HepG2 (cell line): ENCODE measurements around the gene METTL22. TPM values are rescaled to one million over a fixed set of nuclear protein-coding genes. Genes with fewer than 3 reads are reported as not detected.

Experiments
- AGO1 ChIP-seq: fragments of 200-400 bp; formaldehyde crosslinking; IDR thresholded peaks from 2 replicates; pipeline ENCODE4 v1.6.1; 2017; ENCODE audit warnings: mild to moderate bottlenecking, low read depth, low read length, moderate library complexity; ENCODE audit not compliant: poor library complexity, severe bottlenecking
- ARNTL ChIP-seq: sonication (generic); formaldehyde crosslinking; IDR thresholded peaks from 2 replicates; pipeline ENCODE4 v1.4.0; 2020; ENCODE audit warnings: mild to moderate bottlenecking, missing genetic modification reagents
- DR1 ChIP-seq: sonication (generic); formaldehyde crosslinking; IDR thresholded peaks from 2 replicates; pipeline ENCODE4 v1.8.0; 2021; ENCODE audit warnings: mild to moderate bottlenecking, missing genetic modification reagents, inconsistent platforms
- EZH2 ChIP-seq: conservative IDR thresholded peaks from 2 replicates; pipeline ENCODE4 v1.6.1; 2012; ENCODE audit warnings: mild to moderate bottlenecking, low read depth, low read length, moderate library complexity
- HOXA5 ChIP-seq: sonication (generic); formaldehyde crosslinking; IDR thresholded peaks from 2 replicates; pipeline ENCODE4 v1.4.0; 2020; ENCODE audit warnings: missing genetic modification reagents
- IRX3 ChIP-seq: sonication (generic); formaldehyde crosslinking; IDR thresholded peaks from 2 replicates; pipeline ENCODE4 v1.8.1; 2023; ENCODE audit warnings: mild to moderate bottlenecking, low read depth, missing genetic modification reagents, borderline replicate concordance
- ISX ChIP-seq: sonication (generic); formaldehyde crosslinking; conservative IDR thresholded peaks from 2 replicates; pipeline ENCODE4 v1.5.0; 2020; ENCODE audit warnings: missing genetic modification reagents
- NCOA2 ChIP-seq: sonication (generic); formaldehyde crosslinking; IDR thresholded peaks from 2 replicates; pipeline ENCODE4 v1.8.0; 2022; ENCODE audit warnings: inconsistent platforms
- NR2F2 ChIP-seq: IDR thresholded peaks from 2 replicates; pipeline ENCODE4 v1.6.1; 2012; ENCODE audit warnings: low read depth, inconsistent platforms, borderline replicate concordance
- PITX1 ChIP-seq: sonication (generic); formaldehyde crosslinking; IDR thresholded peaks from 2 replicates; pipeline ENCODE4 v1.5.1; 2020; ENCODE audit warnings: mild to moderate bottlenecking, missing genetic modification reagents
- TBP ChIP-seq: sonication (generic); formaldehyde crosslinking; IDR thresholded peaks from 2 replicates; pipeline ENCODE4 v1.5.0; 2020; ENCODE audit warnings: missing genetic modification reagents
- THYN1 ChIP-seq: sonication (generic); formaldehyde crosslinking; IDR thresholded peaks from 2 replicates; pipeline ENCODE4 v1.8.1; 2023; ENCODE audit warnings: low read depth, mild to moderate bottlenecking, moderate library complexity, missing genetic modification reagents, borderline replicate concordance
- ZNF235 ChIP-seq: sonication (generic); formaldehyde crosslinking; IDR thresholded peaks from 2 replicates; pipeline ENCODE4 v1.8.1; 2023; ENCODE audit warnings: mild to moderate bottlenecking, missing genetic modification reagents, borderline replicate concordance
- ZNF484 ChIP-seq: sonication (generic); formaldehyde crosslinking; IDR thresholded peaks from 2 replicates; pipeline ENCODE4 v1.5.1; 2020; ENCODE audit warnings: mild to moderate bottlenecking, low read depth, missing genetic modification reagents, borderline replicate concordance
- ZNF558 ChIP-seq: sonication (generic); formaldehyde crosslinking; IDR thresholded peaks from 2 replicates; pipeline ENCODE4 v1.9.0; 2022; ENCODE audit warnings: mild to moderate bottlenecking, missing genetic modification reagents, borderline replicate concordance
- ZNF569 ChIP-seq: sonication (generic); formaldehyde crosslinking; IDR thresholded peaks from 2 replicates; pipeline ENCODE4 v1.5.0; 2020; ENCODE audit warnings: mild to moderate bottlenecking, missing genetic modification reagents, moderate library complexity, borderline replicate concordance
- ZNF605 ChIP-seq: sonication (generic); formaldehyde crosslinking; IDR thresholded peaks from 2 replicates; pipeline ENCODE4 v1.8.0; 2022; ENCODE audit warnings: mild to moderate bottlenecking, missing genetic modification reagents
- ZNF766 ChIP-seq: sonication (generic); formaldehyde crosslinking; IDR thresholded peaks from 2 replicates; pipeline ENCODE4 v1.5.0; 2020; ENCODE audit warnings: missing genetic modification reagents, borderline replicate concordance
- polyA plus RNA-seq, 8 experiments: library from polyadenylated mRNA; depleted of rRNA in 3 of 8; stranded (reverse) in 7 of 8; unstranded in 1 of 8; fragments of >200 nt; fragmentation: Illumina TruSeq in 4 of 8; extraction: Trizol in 4 of 8; gene quantifications; 2 replicates each; pipeline versions ENCODE4 v1.2.1 to v1.2.3, GENCODE V29; 2011 to 2016; ENCODE audit warnings: low read depth in 4 of 8, missing spikeins in 1 of 8, mixed read lengths in 1 of 8; ENCODE audit not compliant: insufficient read depth in 1 of 8
- total RNA-seq, 5 experiments: library from RNA; depleted of rRNA; stranded (reverse); fragments of >200 nt; fragmentation: Illumina TruSeq; extraction: Trizol; gene quantifications; 2 replicates each; pipeline ENCODE4 v1.2.3, GENCODE V29; 2016; ENCODE audit warnings: low read depth in 1 of 5
- TF ChIP-seq, protein P1 (sequence below): sonication (generic); formaldehyde crosslinking; IDR thresholded peaks from 2 replicates; pipeline ENCODE4 v1.4.0; 2020; ENCODE audit warnings: mild to moderate bottlenecking, missing genetic modification reagents, borderline replicate concordance
- TF ChIP-seq, protein P2 (sequence below): sonication (generic); formaldehyde crosslinking; IDR thresholded peaks from 2 replicates; pipeline ENCODE4 v1.8.0; 2022; ENCODE audit warnings: low read depth, missing genetic modification reagents
- TF ChIP-seq, protein P3 (sequence below): sonication (generic); formaldehyde crosslinking; conservative IDR thresholded peaks from 2 replicates; pipeline ENCODE4 v1.5.0; 2020; ENCODE audit warnings: missing genetic modification reagents

The METTL22 gene
- total and polyA plus RNA-seq, 2 of the 13 experiments (the other 11 are each of a cell fraction or from before 2014, with no cell fraction given), result 36.2 to 94.8 TPM

DNA sequence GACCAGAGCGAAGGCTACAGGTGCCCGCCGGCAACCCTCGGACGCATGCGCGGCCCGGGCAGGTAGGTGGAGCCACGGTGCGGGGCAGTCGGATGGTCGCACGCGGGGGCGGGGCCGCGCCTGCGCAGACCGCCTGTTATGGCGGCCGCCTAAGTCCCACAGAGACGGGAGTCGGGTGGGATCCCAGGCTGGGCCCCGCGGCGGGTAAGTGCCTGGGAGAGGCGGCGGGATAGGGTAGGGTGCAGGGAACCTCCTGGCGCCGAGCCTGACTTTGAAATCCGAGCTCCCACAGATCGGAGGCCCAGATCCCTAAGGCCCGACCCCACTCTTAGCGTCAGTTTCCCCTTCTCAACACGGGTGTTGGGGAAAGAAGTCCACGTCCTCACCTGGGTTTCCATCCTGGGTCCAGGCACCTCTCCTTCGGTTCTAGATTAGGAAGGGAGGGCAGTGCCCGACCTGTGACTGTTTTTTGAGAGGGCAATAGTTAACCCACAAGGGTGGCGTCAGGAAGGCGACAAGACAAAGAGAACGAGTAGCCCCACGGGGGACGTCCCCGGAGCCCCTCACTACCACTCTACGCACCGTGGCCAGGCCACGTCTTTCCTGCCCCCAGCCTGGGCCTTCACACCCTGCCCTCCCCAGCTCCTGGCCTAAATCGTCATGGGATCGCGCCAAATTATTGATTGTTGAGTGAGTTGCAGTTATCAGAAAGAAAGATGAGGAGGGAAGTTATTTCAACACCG lies at the start of gene METTL22 (continued):
- TF ChIP-seq ZNF605 (peak; percentile 91), IRX3 (CRISPR knock-in tag) (peak; percentile 67; the same call in 1 of the 2 replicates), PITX1 (peak; percentile 78; the same call in 1 of the 2 replicates), ZNF484 (no peak), HOXA5 (CRISPR knock-in tag) (peak; percentile 92), ZNF766 (CRISPR knock-in tag) (peak; percentile 81; the same call in 1 of the 2 replicates), ZNF235 (CRISPR knock-in tag) (peak; percentile 9; the same call in 1 of the 2 replicates), DR1 (CRISPR knock-in tag) (no peak; the same call in 1 of the 2 replicates), TBP (CRISPR knock-in tag) (peak; percentile 74; the same call in 1 of the 2 replicates), ZNF569 (CRISPR knock-in tag) (peak; percentile 62; the same call in 1 of the 2 replicates), ARNTL (CRISPR knock-in tag) (no peak), THYN1 (CRISPR knock-in tag) (no peak), ISX (peak; percentile 97; the same call in 1 of the 2 replicates), AGO1 (peak; percentile 54), NR2F2 (peak; percentile 45; the same call in 1 of the 2 replicates), NCOA2 (CRISPR knock-in tag) (peak; percentile 73; the same call in 1 of the 2 replicates), ZNF558 (CRISPR knock-in tag) (peak; percentile 83; the same call in 1 of the 2 replicates), EZH2 (no peak)
- TF ChIP-seq, protein P1, sequence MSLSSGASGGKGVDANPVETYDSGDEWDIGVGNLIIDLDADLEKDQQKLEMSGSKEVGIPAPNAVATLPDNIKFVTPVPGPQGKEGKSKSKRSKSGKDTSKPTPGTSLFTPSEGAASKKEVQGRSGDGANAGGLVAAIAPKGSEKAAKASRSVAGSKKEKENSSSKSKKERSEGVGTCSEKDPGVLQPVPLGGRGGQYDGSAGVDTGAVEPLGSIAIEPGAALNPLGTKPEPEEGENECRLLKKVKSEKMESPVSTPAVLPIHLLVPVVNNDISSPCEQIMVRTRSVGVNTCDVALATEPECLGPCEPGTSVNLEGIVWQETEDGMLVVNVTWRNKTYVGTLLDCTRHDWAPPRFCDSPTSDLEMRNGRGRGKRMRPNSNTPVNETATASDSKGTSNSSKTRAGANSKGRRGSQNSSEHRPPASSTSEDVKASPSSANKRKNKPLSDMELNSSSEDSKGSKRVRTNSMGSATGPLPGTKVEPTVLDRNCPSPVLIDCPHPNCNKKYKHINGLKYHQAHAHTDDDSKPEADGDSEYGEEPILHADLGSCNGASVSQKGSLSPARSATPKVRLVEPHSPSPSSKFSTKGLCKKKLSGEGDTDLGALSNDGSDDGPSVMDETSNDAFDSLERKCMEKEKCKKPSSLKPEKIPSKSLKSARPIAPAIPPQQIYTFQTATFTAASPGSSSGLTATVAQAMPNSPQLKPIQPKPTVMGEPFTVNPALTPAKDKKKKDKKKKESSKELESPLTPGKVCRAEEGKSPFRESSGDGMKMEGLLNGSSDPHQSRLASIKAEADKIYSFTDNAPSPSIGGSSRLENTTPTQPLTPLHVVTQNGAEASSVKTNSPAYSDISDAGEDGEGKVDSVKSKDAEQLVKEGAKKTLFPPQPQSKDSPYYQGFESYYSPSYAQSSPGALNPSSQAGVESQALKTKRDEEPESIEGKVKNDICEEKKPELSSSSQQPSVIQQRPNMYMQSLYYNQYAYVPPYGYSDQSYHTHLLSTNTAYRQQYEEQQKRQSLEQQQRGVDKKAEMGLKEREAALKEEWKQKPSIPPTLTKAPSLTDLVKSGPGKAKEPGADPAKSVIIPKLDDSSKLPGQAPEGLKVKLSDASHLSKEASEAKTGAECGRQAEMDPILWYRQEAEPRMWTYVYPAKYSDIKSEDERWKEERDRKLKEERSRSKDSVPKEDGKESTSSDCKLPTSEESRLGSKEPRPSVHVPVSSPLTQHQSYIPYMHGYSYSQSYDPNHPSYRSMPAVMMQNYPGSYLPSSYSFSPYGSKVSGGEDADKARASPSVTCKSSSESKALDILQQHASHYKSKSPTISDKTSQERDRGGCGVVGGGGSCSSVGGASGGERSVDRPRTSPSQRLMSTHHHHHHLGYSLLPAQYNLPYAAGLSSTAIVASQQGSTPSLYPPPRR (CRISPR knock-in tag), result 0 out of 2 replicates have a peak, but pooled peaks have one; percentile 4
- TF ChIP-seq, protein P2, sequence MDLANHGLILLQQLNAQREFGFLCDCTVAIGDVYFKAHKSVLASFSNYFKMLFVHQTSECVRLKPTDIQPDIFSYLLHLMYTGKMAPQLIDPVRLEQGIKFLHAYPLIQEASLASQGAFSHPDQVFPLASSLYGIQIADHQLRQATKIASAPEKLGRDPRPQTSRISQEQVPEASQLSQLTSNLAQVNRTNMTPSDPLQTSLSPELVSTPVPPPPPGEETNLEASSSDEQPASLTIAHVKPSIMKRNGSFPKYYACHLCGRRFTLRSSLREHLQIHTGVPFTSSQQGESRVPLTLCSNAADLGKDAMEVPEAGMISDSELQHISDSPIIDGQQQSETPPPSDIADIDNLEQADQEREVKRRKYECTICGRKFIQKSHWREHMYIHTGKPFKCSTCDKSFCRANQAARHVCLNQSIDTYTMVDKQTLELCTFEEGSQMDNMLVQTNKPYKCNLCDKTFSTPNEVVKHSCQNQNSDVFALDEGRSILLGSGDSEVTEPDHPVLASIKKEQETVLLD (CRISPR knock-in tag), result no peak
- TF ChIP-seq, protein P3, sequence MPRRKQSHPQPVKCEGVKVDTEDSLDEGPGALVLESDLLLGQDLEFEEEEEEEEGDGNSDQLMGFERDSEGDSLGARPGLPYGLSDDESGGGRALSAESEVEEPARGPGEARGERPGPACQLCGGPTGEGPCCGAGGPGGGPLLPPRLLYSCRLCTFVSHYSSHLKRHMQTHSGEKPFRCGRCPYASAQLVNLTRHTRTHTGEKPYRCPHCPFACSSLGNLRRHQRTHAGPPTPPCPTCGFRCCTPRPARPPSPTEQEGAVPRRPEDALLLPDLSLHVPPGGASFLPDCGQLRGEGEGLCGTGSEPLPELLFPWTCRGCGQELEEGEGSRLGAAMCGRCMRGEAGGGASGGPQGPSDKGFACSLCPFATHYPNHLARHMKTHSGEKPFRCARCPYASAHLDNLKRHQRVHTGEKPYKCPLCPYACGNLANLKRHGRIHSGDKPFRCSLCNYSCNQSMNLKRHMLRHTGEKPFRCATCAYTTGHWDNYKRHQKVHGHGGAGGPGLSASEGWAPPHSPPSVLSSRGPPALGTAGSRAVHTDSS, result peak; percentile 97; the same call in 1 of the 2 replicates
